Right kidney (tissue), 1 donor: ENCODE data around the gene ARFRP1.
"Not testable (repeated sequence)": the region's sequence is repeated elsewhere in the genome, so short reads cannot be mapped to it uniquely, and the experiment has no call there.

Experiments used
- DNase-seq: peaks from one replicate; pipeline ENCODE4 v3.0.0-alpha.2; 2016

The ARFRP1 gene

DNA sequence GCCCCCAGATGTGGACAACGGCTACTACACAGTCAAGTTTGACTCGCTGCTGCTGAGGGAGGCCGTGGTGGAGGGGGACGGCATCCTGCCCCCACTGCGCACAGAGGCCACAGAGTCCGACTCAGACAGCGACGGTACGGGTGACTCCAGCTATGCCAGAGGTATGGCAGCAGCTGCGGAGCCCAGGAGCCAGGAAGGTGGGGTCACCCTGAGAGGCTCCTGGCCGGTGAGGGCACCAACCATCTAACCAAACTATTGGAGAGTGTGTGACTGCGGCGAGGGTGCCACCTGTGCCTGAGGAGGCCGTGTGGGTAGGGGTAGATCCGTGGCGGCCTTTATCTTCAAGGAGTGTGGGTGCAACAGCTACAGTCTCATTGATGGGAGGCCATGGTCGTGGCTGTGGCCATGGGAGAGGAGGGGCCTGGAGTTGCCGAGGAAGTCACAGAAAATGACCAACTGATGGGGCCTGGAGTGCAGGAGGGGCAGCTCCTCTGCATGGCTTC, 25.9 kb upstream of the ARFRP1 start:
- no peak for DNase-seq

DNA sequence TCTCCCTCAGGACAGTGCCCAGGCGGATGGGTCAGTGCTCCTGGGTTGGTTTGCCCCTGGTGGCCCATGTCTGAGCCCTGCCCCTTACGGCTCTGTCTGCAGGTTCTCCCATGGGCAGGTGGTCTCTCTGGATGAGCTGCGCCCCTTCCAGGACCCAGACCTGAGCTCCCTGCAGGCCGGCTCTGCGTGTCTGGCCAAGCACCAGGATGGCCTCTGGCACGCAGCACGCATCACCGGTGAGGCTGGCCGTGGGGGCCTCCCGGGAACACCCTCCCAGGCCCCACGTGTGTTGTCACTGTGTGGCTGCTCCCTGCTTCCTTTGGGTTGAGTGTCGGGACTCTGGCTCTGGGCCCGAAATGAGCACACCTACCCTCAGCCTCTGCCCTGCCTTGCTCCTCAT, 25.3 kb upstream of the ARFRP1 start:
- DNase-seq = no peak

- no peak for DNase-seq
Measured at GRCh38 chr20:63732118-63733095, 24.6 kb upstream of the ARFRP1 start.

DNA sequence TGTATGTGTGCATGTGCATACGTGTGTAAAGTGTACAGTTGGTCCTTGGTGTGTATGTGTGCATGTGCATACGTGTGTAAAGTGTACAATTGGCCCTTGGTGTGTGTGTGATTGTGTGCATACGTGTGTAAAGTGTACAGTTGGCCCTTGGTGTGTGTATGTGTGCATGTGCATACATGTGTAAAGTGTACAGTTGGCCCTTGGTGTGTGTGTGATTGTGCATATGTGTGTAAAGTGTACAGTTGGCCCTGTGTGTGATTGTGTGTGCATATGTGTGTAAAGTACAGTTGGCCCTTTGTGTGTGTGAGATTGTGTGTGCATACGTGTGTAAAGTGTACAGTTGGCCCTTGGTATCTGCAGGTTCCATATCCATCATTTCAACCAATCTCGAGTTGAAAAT, 23.6 kb upstream of the ARFRP1 start:
- DNase-seq = no peak

DNA sequence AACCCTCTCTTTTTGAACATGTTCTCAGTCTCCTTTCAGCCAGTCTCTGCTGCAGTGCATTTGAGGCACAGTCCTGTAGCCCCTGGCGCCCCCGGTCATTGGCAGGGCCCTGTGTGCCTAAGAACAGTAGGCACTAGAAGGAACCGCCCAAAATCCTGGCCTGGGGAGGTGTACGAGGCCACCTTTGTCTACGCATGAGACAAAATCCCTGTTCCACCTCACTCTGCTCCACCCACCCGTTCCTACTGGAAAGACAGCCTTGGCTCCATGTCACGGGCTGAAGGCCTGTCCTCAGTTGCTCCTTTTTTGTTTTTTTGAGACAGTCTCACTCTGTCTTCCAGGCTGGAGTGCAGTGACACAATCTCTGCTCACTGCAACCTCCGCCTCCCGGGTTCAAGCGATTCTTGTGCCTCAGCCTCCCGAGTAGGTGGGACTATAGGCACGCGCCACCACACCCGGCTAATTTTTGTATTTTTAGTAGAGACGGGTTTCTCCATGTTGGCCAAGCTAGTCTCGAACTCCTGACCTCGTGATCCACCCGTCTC, 22.5 kb upstream of the ARFRP1 start:
- not testable (repeated sequence) for DNase-seq

- DNase-seq = not testable (repeated sequence)
Measured at GRCh38 chr20:63722967-63723622, 15.3 kb upstream of the ARFRP1 start.

GRCh38 chr20:63718996-63719395, 11.2 kb upstream of the ARFRP1 start:
- DNase-seq = no peak

GRCh38 chr20:63714858-63715257, 7.1 kb upstream of the ARFRP1 start:
- DNase-seq = no peak

DNA sequence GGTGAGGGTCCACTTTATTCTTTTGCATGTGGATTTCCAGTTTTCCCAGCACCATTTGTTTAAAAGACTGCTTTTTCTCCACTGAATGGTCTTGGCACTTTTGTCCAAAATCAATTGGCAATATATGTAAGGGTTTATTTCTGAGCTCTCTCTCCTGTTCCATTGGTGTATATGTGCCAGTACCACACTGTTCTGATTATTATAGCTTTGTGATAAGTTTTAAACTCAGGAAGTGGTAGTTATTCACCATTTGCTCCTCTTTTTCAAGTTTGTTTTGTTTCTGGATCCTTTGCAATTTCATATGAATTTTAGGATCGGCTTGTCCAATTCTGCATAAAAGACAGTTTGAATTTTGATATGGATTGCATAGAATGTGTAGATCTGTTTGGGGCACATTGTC, 4.4 kb upstream of the ARFRP1 start:
- DNase-seq = no peak

GRCh38 chr20:63711085-63711645, 3.4 kb upstream of the ARFRP1 start:
- DNase-seq = no peak

DNA sequence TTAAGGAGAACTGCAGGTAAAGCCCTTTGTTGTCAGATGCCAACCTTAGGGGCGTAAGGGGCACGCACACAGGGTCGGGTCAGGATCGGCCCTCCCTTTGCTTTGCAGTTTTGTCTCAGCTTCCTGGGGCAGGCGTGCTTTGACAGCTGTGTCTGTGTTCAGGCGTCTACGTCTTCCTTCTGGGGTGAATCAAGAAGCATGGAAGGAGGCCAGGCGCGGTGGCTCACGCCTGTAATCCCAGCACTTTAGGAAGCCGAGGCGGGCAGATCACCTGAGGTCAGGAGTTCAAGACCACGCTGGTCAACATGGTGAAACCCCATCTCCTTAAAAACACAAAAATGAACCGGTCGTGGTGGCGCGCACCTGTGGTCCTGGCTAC, 1.4 kb upstream of the ARFRP1 start:
- DNase-seq = no peak

DNA sequence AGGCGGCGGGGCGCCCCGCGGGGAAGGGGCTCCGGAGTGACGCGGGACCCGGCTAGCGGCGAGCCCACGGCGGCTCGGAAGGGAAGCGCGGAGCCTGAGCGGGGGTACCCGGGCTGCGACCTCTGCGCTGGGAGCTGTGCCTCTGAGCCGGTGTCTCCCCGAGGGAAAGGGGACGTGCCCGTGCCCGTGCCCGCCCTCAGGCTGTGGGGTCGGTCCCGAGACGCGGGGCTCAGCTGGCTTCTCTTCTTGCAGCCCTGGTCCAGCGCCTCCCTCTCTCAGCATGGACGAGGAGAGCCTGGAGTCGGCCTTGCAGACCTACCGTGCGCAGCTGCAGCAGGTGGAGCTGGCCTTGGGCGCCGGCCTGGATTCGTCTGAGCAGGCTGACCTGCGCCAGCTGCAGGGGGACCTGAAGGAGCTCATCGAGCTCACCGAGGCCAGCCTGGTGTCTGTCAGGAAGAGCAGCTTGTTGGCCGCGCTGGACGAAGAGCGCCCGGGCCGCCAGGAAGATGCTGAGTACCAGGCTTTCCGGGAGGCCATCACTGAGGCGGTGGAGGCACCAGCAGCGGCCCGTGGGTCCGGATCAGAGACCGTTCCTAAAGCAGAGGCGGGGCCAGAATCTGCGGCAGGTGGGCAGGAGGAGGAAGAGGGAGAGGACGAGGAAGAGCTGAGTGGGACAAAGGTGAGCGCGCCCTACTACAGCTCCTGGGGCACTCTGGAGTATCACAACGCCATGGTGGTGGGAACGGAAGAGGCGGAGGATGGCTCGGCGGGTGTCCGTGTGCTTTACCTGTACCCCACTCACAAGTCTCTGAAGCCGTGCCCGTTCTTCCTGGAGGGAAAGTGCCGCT, 749 bp upstream of the ARFRP1 start:
- peak; percentile 41 for DNase-seq

- no peak for DNase-seq
Measured at GRCh38 chr20:63706852-63707557, 771 bp downstream of the ARFRP1 start.

DNA sequence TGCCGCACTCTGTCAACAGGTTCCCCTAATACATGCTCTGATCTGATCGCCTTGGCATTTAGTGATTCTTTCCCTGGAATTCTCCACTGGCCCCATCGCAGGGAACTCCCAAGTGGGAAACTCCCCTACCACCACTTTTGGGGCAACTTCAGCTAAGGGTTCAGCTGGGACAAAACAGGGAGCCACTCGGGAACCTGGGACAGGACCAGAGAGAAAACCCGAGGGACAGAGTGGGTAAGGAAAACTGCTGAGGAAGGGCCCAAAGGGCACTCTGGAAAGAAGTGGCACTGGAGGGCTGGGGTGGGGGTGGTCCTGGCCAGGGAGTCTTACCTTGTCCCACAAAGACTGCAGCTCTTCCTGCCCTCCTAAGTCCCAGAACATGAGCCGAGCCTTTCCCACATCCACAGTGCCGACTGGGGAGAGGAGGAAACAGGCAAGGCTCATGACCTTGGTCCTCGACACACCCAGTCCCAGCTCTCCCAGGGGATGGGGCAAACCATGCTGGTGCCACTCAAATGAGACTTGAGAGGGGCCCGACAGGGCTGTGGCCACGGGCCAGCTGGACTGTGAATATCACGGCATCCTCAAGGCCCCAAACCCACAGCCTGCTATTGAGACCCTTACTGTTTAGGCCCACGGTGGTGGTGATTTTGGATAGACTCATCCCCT, 1.6 kb downstream of the ARFRP1 start:
- DNase-seq = no peak

DNA sequence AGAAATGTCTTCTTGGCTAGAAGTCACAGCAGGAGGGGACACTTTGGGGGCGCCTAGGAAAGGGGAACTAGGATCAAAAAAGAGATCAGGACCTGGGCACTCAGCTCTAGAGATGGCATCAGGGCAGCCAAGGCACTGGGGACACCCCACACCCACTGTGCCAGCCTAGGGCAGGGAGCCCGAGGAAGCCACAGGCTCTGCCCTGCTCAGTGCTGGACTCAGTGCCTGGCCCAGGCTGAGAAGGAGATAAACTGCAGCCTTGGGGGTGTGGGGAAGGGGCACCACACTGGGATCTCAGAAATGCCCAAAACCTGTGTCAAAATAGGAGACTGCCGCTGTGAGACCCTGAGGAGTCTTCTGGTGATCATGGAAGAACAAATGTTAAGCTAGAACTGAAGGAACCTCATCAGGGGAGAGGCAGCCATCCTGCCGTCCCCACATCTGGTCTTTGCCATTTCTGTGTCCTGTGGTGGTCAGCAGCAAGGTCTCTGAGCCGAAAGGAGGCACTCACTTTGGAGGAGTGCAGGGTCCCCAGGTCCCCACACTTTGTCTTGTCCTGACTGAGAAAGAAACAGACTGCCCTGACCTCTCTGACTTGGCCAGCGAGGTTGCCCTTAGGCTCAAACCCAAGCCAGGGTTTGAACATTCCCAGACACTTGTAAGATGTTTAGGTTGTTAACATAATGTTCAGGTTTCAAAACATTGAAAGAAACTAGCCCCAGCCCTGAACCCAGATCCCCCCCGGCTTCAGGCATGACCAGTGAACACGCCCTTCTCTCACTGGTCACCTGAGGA, 2.3 kb downstream of the ARFRP1 start:
- no peak for DNase-seq

- no peak for DNase-seq
Measured at GRCh38 chr20:63704749-63705117, 3.0 kb downstream of the ARFRP1 start.

DNA sequence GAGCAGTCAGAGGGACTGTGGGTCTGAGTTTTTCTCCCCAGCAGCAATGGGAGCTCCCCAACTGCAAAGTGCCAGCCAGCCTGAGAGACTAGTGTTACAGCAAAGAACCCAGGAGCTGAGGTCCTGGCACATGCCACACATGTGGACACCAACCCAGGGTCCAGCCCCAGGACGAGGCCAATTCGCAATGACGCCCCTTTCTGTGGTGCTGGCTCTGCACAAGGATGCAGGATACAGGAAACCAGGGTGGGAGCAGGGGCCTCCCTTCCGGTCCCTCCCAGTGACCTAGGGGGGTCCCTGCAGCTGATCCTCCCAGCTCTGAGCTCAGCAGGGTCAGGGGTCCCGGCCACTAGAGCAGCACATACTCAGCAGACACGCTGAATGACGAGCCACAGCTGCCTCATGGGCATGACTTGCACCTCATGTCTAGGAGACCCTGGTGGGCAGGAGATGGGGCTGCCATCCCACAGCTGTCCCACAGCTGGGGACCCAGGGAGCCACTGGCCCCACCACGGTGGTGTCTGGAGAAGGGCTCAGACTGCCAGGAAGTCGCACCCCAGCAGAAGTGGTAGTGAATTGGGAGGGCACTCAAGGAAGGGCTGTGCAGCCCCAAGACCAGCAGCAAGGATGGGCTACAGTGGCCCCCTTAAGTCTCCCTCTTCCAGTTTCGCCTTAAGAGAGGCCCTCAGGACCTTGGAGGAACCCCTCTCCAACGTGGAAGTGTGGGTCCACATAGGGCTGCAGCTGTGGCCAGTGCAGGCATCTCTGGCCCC, 3.6 kb downstream of the ARFRP1 start:
- DNase-seq = no peak

DNA sequence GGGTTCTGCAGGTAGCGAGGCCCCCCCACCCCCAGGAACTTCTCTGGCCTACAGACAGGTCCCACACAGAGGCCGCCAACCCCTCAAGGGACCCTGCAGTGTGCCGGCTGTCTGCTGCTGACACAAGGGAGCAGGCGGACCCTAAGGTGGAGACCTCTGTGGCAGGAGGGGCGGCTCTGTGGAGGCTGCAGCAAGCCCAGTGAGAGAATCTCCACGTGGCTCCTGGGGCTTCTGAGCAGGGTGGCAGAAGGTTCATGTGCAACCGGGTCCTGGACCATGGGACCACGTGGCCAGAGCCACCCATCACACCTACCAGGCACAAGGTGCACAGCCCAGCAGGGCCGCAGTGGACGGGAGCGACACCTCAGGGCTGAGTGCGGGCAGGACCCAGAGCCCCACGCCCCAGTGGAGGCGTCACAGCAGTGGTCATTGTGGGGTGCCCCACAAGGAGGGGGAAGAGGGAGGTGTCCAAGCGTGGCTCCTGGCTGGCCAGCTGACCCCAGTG, 4.3 kb downstream of the ARFRP1 start:
- no peak for DNase-seq
